ENCODE results near the gene CSTF3.

CSTF3 gene

GRCh38 chr11:33109294-33109895 is 51.9 kb downstream of the CSTF3 start:
- no peak overlapping the region for H3K4me3 ChIP-seq (ENCODE audit: low read depth, low read length)
- DNase-seq (ENCODE audit: low read depth), result no peak

GRCh38 chr11:33103836-33104235 is 57.4 kb downstream of the CSTF3 start:
- DNase-seq (ENCODE audit: low read depth), result no peak

GRCh38 chr11:33094157-33094556 is 67.1 kb downstream of the CSTF3 start:
- no peak for DNase-seq (ENCODE audit: low read depth)
- no peak overlapping the region for H3K4me3 ChIP-seq (ENCODE audit: low read depth, low read length)

More at GRCh38 chr11:33103836-33104235, 57.4 kb downstream of the CSTF3 start:
- no peak overlapping the region for H3K4me3 ChIP-seq (ENCODE audit: low read depth, low read length)

GRCh38 chr11:33089776-33090175 is 71.5 kb downstream of the CSTF3 start:
- DNase-seq (ENCODE audit: low read depth), result no peak
- no peak overlapping the region for H3K4me3 ChIP-seq (ENCODE audit: low read depth, low read length)

- no peak overlapping the region for H3K4me3 ChIP-seq (ENCODE audit: low read depth, low read length)
- DNase-seq (ENCODE audit: low read depth), result no peak
Observed at GRCh38 chr11:33086017-33086416, 75.3 kb downstream of the CSTF3 start.

GRCh38 chr11:33083918-33084317 is 77.4 kb downstream of the CSTF3 start:
- DNase-seq (ENCODE audit: low read depth), result no peak
- no peak overlapping the region for H3K4me3 ChIP-seq (ENCODE audit: low read depth, low read length)

- no peak overlapping the region for H3K4me3 ChIP-seq (ENCODE audit: low read depth, low read length)
- DNase-seq (ENCODE audit: low read depth), result no peak
Observed at GRCh38 chr11:33072465-33072864, 88.8 kb downstream of the CSTF3 start.

GRCh38 chr11:33068611-33069340 is 92.5 kb downstream of the CSTF3 start:
- no peak overlapping the region for H3K4me3 ChIP-seq (ENCODE audit: low read depth, low read length)
- DNase-seq (ENCODE audit: low read depth), result no peak

- H3K4me3 ChIP-seq (ENCODE audit: low read depth, low read length), result no peak overlapping the region
Observed at GRCh38 chr11:33067294-33067693, 94.0 kb downstream of the CSTF3 start.

GRCh38 chr11:33065445-33066178 is 95.7 kb downstream of the CSTF3 start:
- peak; percentile 18 for DNase-seq (ENCODE audit: low read depth)
- H3K4me3 ChIP-seq (ENCODE audit: low read depth, low read length), result no peak overlapping the region

More at GRCh38 chr11:33067294-33067693, 94.0 kb downstream of the CSTF3 start:
- no peak for DNase-seq (ENCODE audit: low read depth)

GRCh38 chr11:33064866-33065265 is 96.4 kb downstream of the CSTF3 start:
- H3K4me3 ChIP-seq (ENCODE audit: low read depth, low read length), result no peak overlapping the region
- no peak for DNase-seq (ENCODE audit: low read depth)

GRCh38 chr11:33064033-33064825 is 97.1 kb downstream of the CSTF3 start:
- no peak for DNase-seq (ENCODE audit: low read depth)
- H3K4me3 ChIP-seq (ENCODE audit: low read depth, low read length), result no peak overlapping the region

- no peak overlapping the region for H3K4me3 ChIP-seq (ENCODE audit: low read depth, low read length)
- peak; percentile 26 for DNase-seq (ENCODE audit: low read depth)
Observed at GRCh38 chr11:33063326-33063881, 97.9 kb downstream of the CSTF3 start.

GRCh38 chr11:33062137-33062536 is 99.1 kb downstream of the CSTF3 start:
- H3K4me3 ChIP-seq (ENCODE audit: low read depth, low read length), result no peak overlapping the region
- DNase-seq (ENCODE audit: low read depth), result no peak

GRCh38 chr11:33060271-33060670 is 101.0 kb downstream of the CSTF3 start:
- no peak for DNase-seq (ENCODE audit: low read depth)
- H3K4me3 ChIP-seq (ENCODE audit: low read depth, low read length), result no peak overlapping the region

- H3K4me3 ChIP-seq (ENCODE audit: low read depth, low read length), result no peak overlapping the region
- DNase-seq (ENCODE audit: low read depth), result no peak
Observed at GRCh38 chr11:33059331-33060007, 101.8 kb downstream of the CSTF3 start.

GRCh38 chr11:33057284-33057683 is 104.0 kb downstream of the CSTF3 start:
- no peak for DNase-seq (ENCODE audit: low read depth)
- no peak overlapping the region for H3K4me3 ChIP-seq (ENCODE audit: low read depth, low read length)

- no peak overlapping the region for H3K4me3 ChIP-seq (ENCODE audit: low read depth, low read length)
- DNase-seq (ENCODE audit: low read depth), result no peak
Observed at GRCh38 chr11:33055375-33055774, 105.9 kb downstream of the CSTF3 start.

GRCh38 chr11:33052231-33052630 is 109.0 kb downstream of the CSTF3 start:
- DNase-seq (ENCODE audit: low read depth), result no peak
- H3K4me3 ChIP-seq (ENCODE audit: low read depth, low read length), result no peak overlapping the region
